ENCODE results near the gene ZNF488. TPM values are rescaled to one million over a fixed set of nuclear protein-coding genes. Genes with fewer than 3 reads are reported as not detected.
A peak's percentile ranks its signal among the peaks of the same experiment; 100 is the strongest.

ZNF488 gene
- total and polyA plus RNA-seq, 8 donors: 0.09 to 0.16 TPM; not detected in 6

DNA sequence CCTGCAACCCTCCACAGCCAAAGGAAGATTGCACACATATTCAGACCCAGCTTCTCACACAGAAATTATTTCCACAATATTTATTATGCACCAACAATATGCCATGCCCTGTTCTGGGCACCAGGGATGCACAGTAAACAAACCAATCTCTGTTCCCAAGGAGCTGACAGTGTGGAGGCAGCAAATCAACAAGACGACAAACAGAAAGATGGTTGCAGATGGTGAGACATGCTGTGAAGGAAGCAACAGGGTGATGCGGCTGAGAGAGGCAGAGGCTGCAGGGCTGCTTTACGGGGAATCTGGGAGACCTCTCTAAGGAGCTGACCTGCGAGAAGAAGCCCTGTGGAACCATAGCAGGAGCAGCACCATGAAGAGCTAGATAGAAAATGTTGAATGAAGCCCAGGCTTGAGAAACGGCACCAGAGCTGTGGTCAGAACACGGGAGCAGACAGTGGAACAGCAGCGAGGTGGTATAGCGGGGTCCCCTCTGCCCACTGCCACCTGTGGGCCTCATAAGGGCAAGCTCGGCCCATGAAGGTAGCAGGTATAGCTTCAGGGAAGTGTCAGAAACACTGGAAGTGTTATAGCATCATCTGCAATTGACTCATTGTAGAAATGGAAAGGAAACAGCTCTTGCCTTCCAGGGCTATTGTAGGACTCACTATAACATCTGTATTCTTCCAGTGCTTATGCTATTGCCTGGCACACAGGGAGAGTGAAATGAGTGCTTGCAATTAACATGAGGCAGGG lies 18.5 kb downstream of the ZNF488 start:
- Histone ChIP-seq H3K4me1 (no peaks in the 10 kb centered on the region), H3K36me3 (no peaks in the 10 kb centered on the region), H3K27me3 (no peaks in the 10 kb centered on the region), H3K4me3 (no peak overlapping the region), H3K9me3 (no peaks in the 10 kb centered on the region), H3K27ac (no peak overlapping the region)
- intact Hi-C loops (cut with DNase I): no loop called here
- FAIRE-seq: no peak
- DNase-seq: peak in 2 of 6 donors; percentile 3 to 22
- no peak for ATAC-seq
- WGBS, 2 donors: 90 to 95% methylated on average over 9 of the region's 9 CpGs
- TF ChIP-seq, protein P1, sequence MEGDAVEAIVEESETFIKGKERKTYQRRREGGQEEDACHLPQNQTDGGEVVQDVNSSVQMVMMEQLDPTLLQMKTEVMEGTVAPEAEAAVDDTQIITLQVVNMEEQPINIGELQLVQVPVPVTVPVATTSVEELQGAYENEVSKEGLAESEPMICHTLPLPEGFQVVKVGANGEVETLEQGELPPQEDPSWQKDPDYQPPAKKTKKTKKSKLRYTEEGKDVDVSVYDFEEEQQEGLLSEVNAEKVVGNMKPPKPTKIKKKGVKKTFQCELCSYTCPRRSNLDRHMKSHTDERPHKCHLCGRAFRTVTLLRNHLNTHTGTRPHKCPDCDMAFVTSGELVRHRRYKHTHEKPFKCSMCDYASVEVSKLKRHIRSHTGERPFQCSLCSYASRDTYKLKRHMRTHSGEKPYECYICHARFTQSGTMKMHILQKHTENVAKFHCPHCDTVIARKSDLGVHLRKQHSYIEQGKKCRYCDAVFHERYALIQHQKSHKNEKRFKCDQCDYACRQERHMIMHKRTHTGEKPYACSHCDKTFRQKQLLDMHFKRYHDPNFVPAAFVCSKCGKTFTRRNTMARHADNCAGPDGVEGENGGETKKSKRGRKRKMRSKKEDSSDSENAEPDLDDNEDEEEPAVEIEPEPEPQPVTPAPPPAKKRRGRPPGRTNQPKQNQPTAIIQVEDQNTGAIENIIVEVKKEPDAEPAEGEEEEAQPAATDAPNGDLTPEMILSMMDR (IDR thresholded peaks at IDR 0.05): no peak

DNA sequence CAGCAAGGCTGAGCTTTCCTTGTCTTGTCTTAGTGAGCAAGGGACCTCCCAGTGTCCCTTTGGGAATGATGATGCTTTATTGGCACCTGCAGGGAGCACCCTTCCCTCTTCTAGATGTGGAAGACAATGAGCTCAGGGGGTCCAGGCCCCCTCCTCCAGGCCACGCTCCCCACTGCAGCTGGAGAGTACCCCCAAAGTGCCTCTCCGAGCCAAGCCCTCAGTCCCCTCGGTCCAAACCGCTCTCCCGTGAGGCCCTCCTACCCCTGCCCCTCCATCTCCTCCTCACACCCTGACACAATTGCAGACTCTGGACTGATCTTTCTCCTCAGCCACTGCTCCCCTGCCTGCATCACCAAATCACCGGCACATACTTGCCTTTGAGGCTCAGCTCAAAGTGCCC lies 19.2 kb downstream of the ZNF488 start:
- FAIRE-seq: no peak
- H3K4me3 ChIP-seq: no peak overlapping the region
- H3K27ac ChIP-seq: no peak overlapping the region
- 94 to 99% methylated on average over 6 of the region's 6 CpGs for WGBS, 2 donors
- intact Hi-C loops (cut with DNase I): no loop called here
- no peaks in the 10 kb centered on the region for H3K27me3 ChIP-seq
- no peaks in the 10 kb centered on the region for H3K36me3 ChIP-seq
- TF ChIP-seq, protein P1 (IDR thresholded peaks at IDR 0.05): no peak
- H3K4me1 ChIP-seq: no peaks in the 10 kb centered on the region
- H3K9me3 ChIP-seq: no peaks in the 10 kb centered on the region
- DNase-seq: peak in 1 of 6 donors; percentile 30
- no peak for ATAC-seq

DNA sequence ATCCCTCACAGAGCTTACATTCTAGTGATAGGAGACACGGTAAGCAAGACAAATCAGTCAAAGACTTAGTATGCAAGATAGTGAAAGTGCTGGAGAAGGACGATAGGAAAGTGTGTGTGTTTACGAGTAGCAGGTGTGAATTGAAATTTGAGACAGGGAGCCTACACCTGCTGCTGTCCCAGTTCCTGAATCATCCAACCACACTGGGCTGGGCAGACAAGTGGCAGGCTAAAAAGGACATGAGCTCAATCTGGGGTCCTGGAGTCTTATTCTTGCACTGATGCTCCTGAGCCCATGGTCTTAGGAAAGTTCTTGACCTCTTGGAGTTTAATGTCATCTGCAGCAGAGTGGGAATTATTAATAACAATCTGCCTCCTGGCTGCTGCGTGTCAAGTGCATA lies 19.7 kb downstream of the ZNF488 start:
- no peak overlapping the region for H3K27ac ChIP-seq
- no peak overlapping the region for H3K4me3 ChIP-seq
- FAIRE-seq: no peak
- DNase-seq: no peak
- peak; percentile 34 to 66 (median 48) for ATAC-seq
- H3K27me3 ChIP-seq: no peaks in the 10 kb centered on the region
- no peaks in the 10 kb centered on the region for H3K36me3 ChIP-seq
- no peaks in the 10 kb centered on the region for H3K9me3 ChIP-seq
- TF ChIP-seq, protein P1 (IDR thresholded peaks at IDR 0.05): no peak
- 33 to 37% methylated on average over 4 of the region's 4 CpGs for WGBS, 2 donors
- H3K4me1 ChIP-seq: no peaks in the 10 kb centered on the region
- intact Hi-C loops (cut with DNase I): no loop called here

DNA sequence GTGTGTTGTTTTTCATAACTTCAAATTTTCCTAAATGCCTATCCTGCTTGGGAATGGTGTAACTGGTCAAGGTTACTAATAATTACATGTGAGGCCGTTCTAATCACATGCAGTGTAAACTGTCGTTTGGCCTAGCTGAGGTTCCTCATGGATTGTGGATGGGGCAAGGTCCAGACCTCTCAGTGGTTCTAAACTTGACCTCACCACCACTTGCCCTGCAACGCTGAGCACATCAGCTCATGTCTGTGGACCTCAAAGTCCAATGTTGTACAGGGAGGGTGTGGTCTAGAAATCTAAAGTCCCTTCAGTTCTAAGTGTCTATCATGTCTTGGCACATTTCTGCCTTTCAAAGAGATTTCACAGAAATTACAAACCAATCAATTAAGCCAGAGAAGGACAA lies 20.3 kb downstream of the ZNF488 start:
- 42 to 51% methylated on average over 3 of the region's 3 CpGs for WGBS, 2 donors
- ATAC-seq (no peak), DNase-seq (no peak), FAIRE-seq (no peak)
- no peak overlapping the region for H3K27ac ChIP-seq
- H3K27me3 ChIP-seq: no peaks in the 10 kb centered on the region
- no peaks in the 10 kb centered on the region for H3K4me1 ChIP-seq
- intact Hi-C loops (cut with DNase I): no loop called here
- no peak overlapping the region for H3K4me3 ChIP-seq
- TF ChIP-seq, protein P1 (IDR thresholded peaks at IDR 0.05): no peak
- no peaks in the 10 kb centered on the region for H3K36me3 ChIP-seq
- H3K9me3 ChIP-seq: no peaks in the 10 kb centered on the region

DNA sequence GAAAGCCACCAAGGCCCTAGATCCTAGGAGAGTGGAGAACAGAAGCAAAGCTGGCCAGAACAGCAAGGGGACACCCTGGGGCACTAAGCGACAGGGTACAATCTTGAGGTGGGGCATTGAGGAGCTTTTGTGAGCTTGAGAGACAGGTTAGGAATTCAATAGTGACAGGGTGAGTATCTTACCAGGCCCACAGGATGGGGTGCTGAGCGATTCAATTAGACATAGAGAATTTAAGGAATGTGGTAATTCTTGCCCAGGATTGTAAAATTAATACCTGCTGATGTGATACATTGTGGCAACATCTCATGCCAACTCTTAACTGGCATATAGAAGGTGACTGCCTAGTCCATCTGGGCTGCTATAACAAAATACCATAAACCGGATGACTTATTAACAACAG lies 21.9 kb downstream of the ZNF488 start:
- Histone ChIP-seq H3K4me1 (no peaks in the 10 kb centered on the region), H3K9me3 (no peaks in the 10 kb centered on the region), H3K27me3 (no peaks in the 10 kb centered on the region), H3K4me3 (no peak overlapping the region), H3K36me3 (no peaks in the 10 kb centered on the region), H3K27ac (no peak overlapping the region)
- WGBS, 2 donors: 77 to 78% methylated on average over 3 of the region's 3 CpGs
- TF ChIP-seq, protein P1 (IDR thresholded peaks at IDR 0.05): no peak
- DNase-seq (no peak), FAIRE-seq (no peak), ATAC-seq (no peak)
- intact Hi-C loops (cut with DNase I): no loop called here
